Stimulated activated naive CD4-positive, alpha-beta T cell treated with Interleukin-2 at 50 U/mL for 16 hours (primary cell): ENCODE results near the gene ACAN.

ENCODE experiments used
- DNase-seq: peaks from one replicate; lab custom pipeline; 2025; lab: John Stamatoyannopoulos, UW

ACAN gene

GRCh38 chr15:88803241-88803919 is at the start of gene ACAN:
ACAN (plus strand) TSS chr15:88803436; CDS start chr15:88836207, 32,771 bp downstream.
- no peak for DNase-seq

DNA sequence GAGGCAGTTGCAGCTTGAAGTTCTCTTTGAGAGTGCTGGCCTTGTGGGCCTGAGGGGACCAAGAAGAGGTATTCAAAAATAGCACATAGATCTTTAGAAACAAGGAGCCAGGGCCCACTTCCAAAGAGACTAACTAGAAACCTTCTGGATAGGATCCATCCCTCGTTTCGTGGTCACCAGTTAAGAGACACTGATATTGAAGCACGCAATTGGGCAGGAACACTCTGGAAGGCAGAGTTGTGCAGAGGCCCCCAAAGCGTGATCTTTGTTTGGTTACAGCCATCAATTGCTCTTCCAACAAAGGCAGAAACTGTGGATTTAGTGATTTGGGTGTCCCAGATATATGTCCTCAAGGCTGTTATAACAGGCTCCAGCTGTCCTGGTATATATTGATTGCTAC is 46.7 kb upstream of the ACAN start:
- DNase-seq = no peak

- no peak for DNase-seq
These were observed 46.3 kb upstream of the ACAN start for GRCh38 chr15:88756921-88757320.

- no peak for DNase-seq
These were observed 43.4 kb upstream of the ACAN start for GRCh38 chr15:88759872-88760271.

GRCh38 chr15:88764448-88764847 is 38.8 kb upstream of the ACAN start:
- DNase-seq = no peak

GRCh38 chr15:88765212-88765611 is 38.0 kb upstream of the ACAN start:
- no peak for DNase-seq

- DNase-seq = no peak
These were observed 33.9 kb upstream of the ACAN start for GRCh38 chr15:88769161-88769971.

DNA sequence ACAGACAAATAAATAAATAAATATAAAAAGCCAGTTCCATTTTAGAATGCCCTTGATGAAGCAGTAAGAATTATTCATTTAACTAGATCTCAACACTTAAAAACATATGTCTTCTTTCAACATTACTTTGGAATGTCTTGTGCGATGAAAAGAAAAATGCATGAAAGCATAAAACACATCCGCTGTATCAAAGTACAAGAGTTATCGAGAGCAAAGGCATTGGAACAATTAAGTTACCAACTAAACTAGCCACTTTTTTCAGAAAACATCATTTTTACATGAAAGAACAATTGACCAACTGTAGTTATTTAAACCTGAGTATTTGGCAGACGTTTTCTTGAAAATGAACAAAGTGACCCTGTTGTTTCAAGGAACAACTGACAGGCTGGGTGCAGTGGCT is 27.5 kb upstream of the ACAN start:
- no peak for DNase-seq

GRCh38 chr15:88776646-88777045 is 26.6 kb upstream of the ACAN start:
- no peak for DNase-seq

DNA sequence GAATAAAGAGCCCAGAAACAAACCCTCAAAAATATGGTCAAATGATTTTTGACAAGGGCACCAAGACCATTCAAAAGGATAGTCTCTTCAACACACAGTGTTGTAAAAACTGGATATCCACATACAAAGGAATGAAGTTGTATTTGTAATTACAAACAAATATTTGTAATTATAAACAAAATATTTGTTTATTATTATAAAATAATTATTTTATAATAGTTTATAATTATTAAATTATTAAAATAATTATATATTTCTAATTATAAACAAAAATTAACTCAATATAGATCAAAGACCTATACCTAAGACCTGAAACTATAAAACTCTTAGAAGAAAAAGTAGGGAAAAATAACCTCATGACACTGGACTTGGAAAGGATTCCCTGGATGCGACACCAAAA is 23.3 kb upstream of the ACAN start:
- DNase-seq = no peak

GRCh38 chr15:88782465-88782864 is 20.8 kb upstream of the ACAN start:
- no peak for DNase-seq

DNA sequence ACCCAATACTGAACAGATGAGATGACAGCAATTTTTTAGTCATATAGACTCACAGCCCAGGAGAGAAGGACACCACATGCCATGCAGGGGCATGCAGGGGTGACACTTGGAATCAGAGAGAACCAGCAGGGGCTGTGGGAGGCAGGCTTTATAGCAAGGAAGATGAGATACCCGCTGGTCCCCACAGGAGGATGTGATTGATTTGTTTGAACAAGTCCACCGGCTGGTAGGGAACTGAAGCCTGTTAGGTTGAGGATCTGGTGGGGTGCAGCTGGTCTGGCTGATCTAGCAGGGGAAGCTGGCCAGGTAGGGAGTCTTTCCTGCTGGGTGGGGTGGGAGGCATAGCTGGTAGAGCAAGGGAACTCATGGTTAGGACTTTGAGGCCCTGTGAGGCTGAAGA is 18.0 kb upstream of the ACAN start:
- no peak for DNase-seq

GRCh38 chr15:88788036-88788435 is 15.2 kb upstream of the ACAN start:
- DNase-seq = no peak

GRCh38 chr15:88788816-88789215 is 14.4 kb upstream of the ACAN start:
- DNase-seq = no peak

DNA sequence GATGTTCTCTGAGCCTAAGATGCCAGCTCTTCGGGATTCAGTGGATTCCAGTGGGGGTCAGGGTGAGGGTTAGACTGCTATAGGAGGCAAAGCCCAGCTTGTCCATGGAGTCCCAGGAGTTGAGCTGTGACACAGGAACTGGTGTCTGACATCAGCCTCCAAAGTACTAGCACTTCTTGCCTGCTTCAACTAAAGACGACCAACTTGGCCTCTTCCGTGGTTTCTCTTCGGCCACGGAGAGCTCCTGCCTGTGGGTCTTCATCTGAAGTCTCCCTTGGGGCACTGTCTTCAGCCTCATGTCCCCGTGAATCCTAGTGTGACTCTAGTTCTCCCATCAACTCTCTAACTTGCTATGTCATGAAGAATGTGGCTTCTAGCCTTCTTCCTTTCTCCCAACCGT is 12.8 kb upstream of the ACAN start:
- DNase-seq = no peak

DNA sequence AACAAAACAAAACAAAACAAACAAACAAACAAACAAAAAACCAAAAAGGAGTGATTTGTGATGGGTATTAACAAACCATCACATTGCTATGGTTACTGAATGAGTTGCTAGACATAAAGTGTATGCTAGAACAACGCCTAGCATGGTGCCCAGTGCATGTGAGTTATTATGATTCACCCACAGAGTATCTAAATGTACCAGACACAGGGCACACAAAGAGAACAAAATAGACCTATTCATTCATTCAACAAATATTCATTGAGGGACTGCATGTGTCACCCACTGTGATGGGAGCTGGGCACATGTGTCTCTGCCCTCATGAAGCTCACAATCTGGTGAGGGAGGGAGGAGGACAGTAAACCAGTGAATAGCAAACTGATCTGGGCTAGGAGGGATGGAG is 11.6 kb upstream of the ACAN start:
- DNase-seq = no peak

- DNase-seq = no peak
These were observed 10.6 kb upstream of the ACAN start for GRCh38 chr15:88792342-88793282.

DNA sequence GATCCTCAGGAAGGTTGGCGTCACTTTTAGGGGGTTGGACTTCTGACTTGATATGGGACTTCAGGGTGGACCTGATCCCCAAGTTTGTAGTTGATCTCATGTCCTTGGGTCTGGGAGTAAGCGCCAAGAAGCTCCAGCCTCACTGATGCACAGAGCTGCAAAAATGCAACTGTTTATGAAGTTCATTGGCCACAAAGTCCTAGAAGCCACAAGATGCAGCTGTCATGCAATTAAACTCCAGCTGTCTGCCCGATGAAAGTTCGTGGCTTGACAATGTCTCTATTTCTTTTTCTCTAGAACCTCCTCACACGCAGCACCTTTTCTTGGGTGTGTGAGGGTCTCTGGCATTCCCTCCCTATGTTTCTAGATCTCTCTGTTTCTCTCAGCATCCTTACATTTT is 9.2 kb upstream of the ACAN start:
- no peak for DNase-seq

- no peak for DNase-seq
These were observed 5.4 kb upstream of the ACAN start for GRCh38 chr15:88797663-88798339.

DNA sequence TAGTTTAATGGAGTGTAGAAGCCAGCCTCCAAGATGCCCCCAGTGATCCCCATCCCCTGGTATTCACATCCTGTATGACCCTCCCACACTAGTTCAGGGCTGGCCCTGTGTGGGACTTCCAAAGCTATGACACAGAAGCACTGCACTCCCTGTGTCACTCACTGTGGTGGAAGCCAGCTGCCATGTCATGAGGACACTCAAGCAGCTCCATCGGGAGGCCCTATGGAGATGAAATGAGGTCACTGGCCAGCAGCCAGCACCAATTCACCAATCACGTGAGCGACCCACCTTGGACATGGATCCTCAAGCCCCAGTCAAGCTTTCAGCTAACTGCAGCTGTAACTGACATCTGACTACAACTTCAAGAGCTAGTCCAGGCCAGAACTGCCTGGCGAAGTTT is 3.9 kb upstream of the ACAN start:
- DNase-seq = no peak

GRCh38 chr15:88800026-88800425 is 3.2 kb upstream of the ACAN start:
- DNase-seq = no peak

- no peak for DNase-seq
These were observed 2.5 kb upstream of the ACAN start for GRCh38 chr15:88800738-88801137.
